ENCODE measurements around the gene NAGK. TPM values are rescaled to one million over a fixed set of nuclear protein-coding genes. Genes with fewer than 3 reads are reported as not detected.

The NAGK gene
- total RNA-seq, 2 experiments from 2014 or later = 54.6 to 78.4 TPM

Other genes with a start within 250 kb of the NAGK start
- gene CLEC4F, start 248.0 kb upstream of the NAGK start, total RNA-seq = not detected
- not detected for gene CD207, start 232.8 kb upstream of the NAGK start, total RNA-seq
- gene VAX2, start 168.1 kb upstream of the NAGK start, total RNA-seq = not detected
- not detected for gene ATP6V1B1, start 132.7 kb upstream of the NAGK start, total RNA-seq
- not detected for gene ANKRD53, start 90.0 kb upstream of the NAGK start, total RNA-seq
- gene TEX261, start 73.8 kb upstream of the NAGK start, total RNA-seq = 10 to 100 TPM; 39.2 to 58.1 TPM
- 10 to 100 TPM; 12.6 to 16.3 TPM for gene MCEE, start 61.6 kb downstream of the NAGK start, total RNA-seq
- 10 to 100 TPM; 24.2 to 40.8 TPM for gene MPHOSPH10, start 62.0 kb downstream of the NAGK start, total RNA-seq
- 1 to 10 TPM; 1.1 to 1.5 TPM for gene PAIP2B, start 158.5 kb downstream of the NAGK start, total RNA-seq

All from activated CD8-positive, alpha-beta memory T cell treated with anti-CD3 and anti-CD28 coated beads, Interleukin-2, amount 10 ng/mL, durations not matched to agents 7 days and 5 days (primary cell).